ENCODE measurements around the gene KCNC4.

The KCNC4 gene

GRCh38 chr1:110189181-110189580, 20.9 kb upstream of the KCNC4 start:
- no peak for DNase-seq

- peak; percentile 49 for DNase-seq
Observed at GRCh38 chr1:110190282-110190929, 19.7 kb upstream of the KCNC4 start.

- no peak for DNase-seq
Observed at GRCh38 chr1:110192541-110192940, 17.6 kb upstream of the KCNC4 start.

- no peak for DNase-seq
Observed at GRCh38 chr1:110195196-110195595, 14.9 kb upstream of the KCNC4 start.

- DNase-seq = peak; percentile 74
Observed at GRCh38 chr1:110196917-110197765, 13.0 kb upstream of the KCNC4 start.

GRCh38 chr1:110197905-110198629, 12.0 kb upstream of the KCNC4 start:
- no peak for DNase-seq

GRCh38 chr1:110198746-110199145, 11.4 kb upstream of the KCNC4 start:
- no peak for DNase-seq

- no peak for DNase-seq
Observed at GRCh38 chr1:110200190-110200589, 9.9 kb upstream of the KCNC4 start.

GRCh38 chr1:110200666-110201065, 9.4 kb upstream of the KCNC4 start:
- DNase-seq = no peak

GRCh38 chr1:110201157-110201825, 8.8 kb upstream of the KCNC4 start:
- no peak for DNase-seq

GRCh38 chr1:110203021-110203661, 7.0 kb upstream of the KCNC4 start:
- peak; percentile 86 for DNase-seq

- DNase-seq = no peak
Observed at GRCh38 chr1:110205156-110205555, 5.0 kb upstream of the KCNC4 start.

GRCh38 chr1:110205591-110206155, 4.4 kb upstream of the KCNC4 start:
- no peak for DNase-seq

- DNase-seq = no peak
Observed at GRCh38 chr1:110206261-110206920, 3.7 kb upstream of the KCNC4 start.

- DNase-seq = peak; percentile 79
Observed at GRCh38 chr1:110207831-110208230, 2.3 kb upstream of the KCNC4 start.

- peak; percentile 36 for DNase-seq
Observed at GRCh38 chr1:110208916-110209645, 1.0 kb upstream of the KCNC4 start.

- peak; percentile 65 for DNase-seq
Observed at GRCh38 chr1:110210604-110211495, 736 bp downstream of the KCNC4 start.

- DNase-seq = no peak
Observed at GRCh38 chr1:110211496-110212168, 1.5 kb downstream of the KCNC4 start.
